NCI-H1436 (cell line): ENCODE results near the gene ECHS1.
"Not testable (repeated sequence)": the region's sequence is repeated elsewhere in the genome, so short reads cannot be mapped to it uniquely, and the experiment has no call there.

Source experiments
- DNase-seq: peaks from one replicate; lab custom pipeline; 2025; lab: John Stamatoyannopoulos, UW

The ECHS1 gene

DNA sequence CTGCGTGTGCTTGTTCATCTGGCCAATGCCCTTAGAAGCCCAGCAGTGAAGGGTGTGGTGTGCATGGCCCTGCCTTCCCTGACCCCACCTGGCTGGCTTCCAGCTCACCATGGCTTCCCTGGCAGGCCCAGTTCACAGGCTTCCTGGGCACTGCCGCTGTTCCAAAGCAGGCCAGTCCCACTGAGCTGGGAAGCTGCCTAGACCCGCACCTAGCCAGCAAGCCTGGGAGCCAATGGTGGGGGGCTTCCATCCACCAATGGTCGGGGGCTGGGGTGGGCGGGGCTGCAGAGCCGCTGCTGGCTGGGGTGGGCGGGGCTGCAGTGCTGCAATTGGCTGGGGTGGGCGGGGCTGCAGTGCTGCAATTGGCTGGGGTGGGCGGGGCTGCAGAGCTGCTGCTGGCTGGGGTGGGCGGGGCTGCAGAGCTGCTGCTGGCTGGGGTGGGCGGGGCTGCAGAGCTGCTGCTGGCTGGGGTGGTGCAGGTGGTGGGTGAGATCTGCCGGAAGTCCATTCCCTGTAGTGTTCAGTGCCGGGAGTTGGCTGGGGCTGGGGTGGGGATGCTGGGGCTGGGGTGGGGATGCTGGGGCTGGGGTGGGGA lies 48.9 kb downstream of the ECHS1 start:
- peak; percentile 84 for DNase-seq

GRCh38 chr10:133322064-133322709 lies 51.0 kb downstream of the ECHS1 start:
- not testable (repeated sequence) for DNase-seq

DNA sequence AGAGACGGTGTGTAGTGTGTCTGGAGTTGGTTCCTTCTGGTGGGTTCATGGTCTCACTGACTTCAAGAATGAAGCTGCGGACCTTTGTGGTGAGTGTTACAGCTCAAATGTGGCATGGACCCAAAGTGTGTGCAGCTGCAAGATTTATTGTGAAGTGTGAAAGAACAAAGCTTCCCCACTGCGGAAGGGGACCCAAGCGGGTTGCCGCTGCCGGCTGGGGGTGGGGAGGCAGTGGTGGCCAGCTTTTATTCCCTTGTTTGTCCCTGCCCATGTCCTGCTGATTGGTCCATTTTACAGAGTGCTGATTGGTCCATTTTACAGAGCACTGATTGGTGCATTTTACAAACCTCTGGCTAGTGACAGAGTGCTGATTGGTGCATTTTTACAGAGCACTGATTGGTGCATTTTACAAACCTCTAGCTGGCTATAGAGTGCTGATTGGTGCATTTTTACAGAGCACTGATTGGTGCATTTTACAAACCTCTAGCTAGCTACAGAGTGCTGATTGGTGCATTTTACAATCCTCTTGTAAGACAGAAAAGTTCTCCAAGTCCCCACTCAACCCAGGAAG lies 52.2 kb downstream of the ECHS1 start:
- not testable (repeated sequence) for DNase-seq

DNA sequence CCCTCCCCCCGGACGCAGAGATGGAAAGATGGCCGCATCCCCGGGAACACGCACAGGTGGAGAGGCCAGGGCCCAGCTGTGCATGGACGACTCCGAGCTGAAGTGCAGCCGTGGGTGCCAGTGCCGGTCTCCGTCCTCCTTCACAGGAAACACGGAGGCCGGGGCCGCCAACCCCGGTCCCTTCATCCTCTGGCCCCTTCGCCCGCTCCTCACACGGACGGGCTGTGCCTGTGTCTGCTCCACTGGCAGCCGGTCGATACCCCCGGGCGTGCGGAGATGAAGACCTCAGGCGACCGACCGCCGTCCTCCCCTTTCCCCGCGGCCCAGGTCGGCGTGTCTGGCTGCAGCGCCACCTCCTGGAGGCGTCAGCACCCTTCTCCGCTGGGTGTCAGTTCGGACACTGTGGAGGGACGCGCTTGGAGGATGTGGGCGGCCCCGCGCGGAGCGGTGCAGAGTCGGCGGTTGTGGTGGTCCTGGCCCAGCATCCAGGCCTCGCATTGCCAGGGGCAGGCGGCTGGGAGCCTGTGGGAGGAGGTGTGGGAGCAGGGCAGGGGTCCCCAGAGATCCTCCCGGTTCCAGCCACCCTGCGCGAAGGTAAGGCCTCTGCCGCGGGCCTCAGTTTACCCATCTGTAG lies 54.5 kb downstream of the ECHS1 start:
- DNase-seq: peak; percentile 76

DNA sequence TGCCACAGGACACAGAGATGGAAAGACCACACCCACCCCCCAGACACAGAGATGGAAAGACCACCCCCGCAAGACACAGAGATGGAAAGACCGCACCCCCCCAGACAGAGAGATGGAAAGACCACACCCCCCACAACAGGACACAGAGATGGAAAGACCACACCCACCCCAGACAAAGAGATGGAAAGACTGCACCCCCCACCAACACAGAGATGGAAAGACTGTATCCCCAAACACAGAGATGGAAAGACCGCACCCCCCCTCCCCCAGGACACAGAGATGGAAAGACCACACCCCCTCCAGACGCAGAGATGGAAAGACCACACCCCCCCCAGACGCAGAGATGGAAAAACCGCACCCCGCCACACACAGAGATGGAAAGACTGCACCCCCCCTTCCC lies 56.4 kb downstream of the ECHS1 start:
- no peak for DNase-seq

DNA sequence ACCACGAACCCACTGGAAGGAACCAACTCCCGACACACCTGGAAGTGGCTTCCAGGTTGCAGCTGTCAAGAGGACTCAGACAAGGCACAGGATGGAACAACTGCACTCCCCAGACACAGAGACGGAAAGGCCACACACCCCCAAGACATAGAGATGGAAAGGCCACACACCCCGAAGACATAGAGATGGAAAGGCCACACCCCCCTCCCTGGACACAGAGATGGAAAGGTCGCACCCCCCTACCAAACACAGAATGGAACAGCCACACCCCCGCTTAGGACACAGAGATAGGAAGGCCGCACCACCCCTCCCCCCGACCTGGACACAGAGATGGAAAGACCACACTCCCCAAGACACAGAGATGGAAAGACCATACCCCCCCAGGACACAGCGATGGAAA lies 56.9 kb downstream of the ECHS1 start:
- no peak for DNase-seq

- DNase-seq: no peak
These were observed 57.3 kb downstream of the ECHS1 start for GRCh38 chr10:133315847-133316246.

GRCh38 chr10:133314911-133315310 lies 58.2 kb downstream of the ECHS1 start:
- no peak for DNase-seq

DNA sequence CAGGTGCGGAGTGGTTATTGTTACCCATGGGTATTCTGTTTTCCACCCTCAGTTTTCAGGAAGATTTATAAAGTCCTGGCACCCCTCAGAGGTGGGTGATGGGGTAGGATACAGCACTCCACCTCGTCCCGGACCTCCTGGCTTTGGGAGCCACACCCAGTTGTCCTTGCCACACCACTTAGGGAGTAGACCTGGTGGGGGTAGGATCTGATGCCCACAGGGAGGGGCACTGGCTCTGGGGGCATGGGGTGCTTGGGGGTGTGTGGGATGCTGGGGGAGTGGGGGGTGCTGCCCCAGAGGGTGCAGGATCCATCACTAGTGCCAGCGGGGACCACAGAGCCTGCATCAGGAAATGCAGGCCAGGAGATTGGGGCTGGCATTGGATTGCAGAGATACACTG lies 60.0 kb downstream of the ECHS1 start:
- DNase-seq: no peak

DNA sequence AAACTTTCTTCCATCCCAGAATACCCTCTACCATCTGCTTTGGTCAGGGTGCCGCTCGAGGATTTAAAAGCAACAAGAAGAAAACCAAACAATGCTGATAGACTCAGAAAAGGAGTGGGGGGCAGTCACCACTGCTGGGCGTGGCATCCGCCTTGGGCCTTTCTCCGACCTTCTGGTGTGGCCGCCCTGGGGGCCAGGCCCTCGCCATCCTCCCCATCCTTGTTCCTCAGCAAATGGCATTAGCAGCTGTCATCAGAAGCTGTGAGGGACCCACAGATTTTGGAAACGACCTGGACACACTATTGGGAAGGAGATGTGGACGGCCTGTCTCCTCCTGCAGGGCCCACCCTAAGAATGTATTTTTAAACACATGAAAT lies 60.4 kb downstream of the ECHS1 start:
- DNase-seq: no peak
